GM12873 (cell line): ENCODE results near the gene PLCXD3.

Experiments
- TF ChIP-seq, protein P1 (sequence below): IDR thresholded peaks from 2 replicates; pipeline ENCODE4 v1.5.1; 2012; ENCODE audit warnings: low read depth, mild to moderate bottlenecking, moderate library complexity, low read length, control low read depth; ENCODE audit not compliant: insufficient read depth; ENCODE audit errors: missing control alignments

Gene PLCXD3

DNA sequence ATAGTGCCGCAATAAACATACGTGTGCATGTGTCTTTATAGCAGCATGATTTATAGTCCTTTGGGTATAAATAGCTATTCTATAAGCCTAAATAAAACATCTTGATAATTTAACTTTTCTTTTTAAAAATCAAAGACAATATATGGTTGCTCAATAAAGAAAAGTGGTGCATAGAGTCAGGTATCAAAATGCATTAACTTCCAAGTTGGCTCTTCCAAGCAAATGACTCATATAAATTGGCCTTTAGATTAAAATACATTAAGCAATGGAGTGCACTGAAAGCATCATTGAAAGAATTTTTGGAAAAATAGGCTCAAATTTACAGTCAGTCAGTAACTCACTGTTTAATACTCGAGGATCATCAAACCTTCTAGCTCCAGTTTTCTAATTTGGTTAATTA, 106.6 kb downstream of the PLCXD3 start:
- TF ChIP-seq, protein P1, sequence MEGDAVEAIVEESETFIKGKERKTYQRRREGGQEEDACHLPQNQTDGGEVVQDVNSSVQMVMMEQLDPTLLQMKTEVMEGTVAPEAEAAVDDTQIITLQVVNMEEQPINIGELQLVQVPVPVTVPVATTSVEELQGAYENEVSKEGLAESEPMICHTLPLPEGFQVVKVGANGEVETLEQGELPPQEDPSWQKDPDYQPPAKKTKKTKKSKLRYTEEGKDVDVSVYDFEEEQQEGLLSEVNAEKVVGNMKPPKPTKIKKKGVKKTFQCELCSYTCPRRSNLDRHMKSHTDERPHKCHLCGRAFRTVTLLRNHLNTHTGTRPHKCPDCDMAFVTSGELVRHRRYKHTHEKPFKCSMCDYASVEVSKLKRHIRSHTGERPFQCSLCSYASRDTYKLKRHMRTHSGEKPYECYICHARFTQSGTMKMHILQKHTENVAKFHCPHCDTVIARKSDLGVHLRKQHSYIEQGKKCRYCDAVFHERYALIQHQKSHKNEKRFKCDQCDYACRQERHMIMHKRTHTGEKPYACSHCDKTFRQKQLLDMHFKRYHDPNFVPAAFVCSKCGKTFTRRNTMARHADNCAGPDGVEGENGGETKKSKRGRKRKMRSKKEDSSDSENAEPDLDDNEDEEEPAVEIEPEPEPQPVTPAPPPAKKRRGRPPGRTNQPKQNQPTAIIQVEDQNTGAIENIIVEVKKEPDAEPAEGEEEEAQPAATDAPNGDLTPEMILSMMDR, result no peak

DNA sequence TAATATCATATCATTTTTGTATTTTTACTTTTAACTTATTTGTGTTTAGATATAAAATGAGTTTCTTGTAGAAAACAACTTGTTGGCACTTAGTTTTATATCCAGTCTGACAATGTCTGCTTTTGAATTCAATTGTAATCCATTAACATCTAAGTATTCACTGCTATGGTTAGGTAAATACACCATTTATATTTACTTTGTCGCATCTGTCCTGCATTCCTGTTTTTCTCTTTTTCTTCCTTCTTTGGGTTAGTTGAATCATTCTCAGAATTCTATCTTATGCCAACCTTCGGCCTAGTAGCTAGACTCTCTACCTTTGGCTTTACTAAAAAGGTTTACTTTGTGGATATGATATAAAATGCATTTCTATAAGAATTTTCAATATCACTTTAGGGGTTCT, 107.6 kb downstream of the PLCXD3 start:
- TF ChIP-seq, protein P1, result no peak

DNA sequence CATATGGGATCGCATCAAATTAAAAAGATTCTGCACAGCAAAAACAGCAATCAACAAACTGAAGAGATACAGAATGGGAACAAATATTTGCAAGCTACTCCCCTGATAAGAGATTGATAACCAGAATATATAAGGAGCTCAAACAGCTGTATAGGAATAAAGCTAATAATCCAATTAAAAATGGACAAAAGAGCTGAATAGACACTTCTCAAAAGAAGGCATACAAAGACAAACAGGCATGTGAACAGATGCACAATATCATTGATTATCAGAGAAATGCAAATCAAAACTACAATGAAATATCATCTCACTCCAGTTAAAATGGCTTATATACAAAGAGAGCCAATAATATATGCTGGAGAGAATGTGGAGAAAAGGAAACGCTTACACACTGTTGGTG, 110.6 kb downstream of the PLCXD3 start:
- TF ChIP-seq, protein P1, result no peak

DNA sequence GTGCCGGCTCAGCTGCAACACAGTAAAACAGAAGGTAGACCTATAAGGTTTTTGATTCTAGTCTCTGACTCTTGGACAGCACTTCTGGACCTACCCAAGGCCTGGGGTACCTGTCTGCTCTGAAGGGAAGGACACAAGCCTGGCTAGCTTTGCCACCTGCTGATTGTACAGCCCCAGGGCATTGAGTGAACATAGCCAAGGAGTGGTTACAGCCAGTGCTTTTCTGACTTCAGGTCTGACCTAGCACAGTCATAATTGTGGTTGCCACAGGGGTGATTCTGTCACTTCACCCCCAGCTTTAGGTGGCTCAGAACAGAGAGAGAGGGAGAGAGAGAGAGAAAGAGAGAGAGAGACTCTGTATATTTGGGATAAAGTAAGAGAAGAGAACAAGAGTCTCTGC, 118.4 kb downstream of the PLCXD3 start:
- TF ChIP-seq, protein P1, result no peak

DNA sequence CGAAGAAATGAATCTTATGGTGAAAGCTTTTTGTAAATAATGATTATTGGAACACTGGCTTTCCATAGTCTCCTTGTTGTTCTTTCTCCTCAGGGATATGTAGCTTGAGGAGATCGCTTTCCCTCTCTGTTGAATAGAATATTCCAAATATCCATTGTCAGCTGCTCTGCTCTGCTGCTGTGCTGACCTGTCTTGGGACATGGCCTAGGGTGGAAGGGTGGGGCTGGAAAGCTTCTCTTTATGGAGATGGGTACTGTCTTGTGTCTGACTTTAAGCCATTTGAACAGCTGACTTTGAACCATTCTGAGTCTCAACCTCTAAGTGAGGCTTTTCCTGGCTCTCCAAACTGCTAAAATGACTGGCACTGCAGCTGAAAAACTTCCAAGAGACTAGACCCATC, 135.8 kb downstream of the PLCXD3 start:
- TF ChIP-seq, protein P1, result no peak

DNA sequence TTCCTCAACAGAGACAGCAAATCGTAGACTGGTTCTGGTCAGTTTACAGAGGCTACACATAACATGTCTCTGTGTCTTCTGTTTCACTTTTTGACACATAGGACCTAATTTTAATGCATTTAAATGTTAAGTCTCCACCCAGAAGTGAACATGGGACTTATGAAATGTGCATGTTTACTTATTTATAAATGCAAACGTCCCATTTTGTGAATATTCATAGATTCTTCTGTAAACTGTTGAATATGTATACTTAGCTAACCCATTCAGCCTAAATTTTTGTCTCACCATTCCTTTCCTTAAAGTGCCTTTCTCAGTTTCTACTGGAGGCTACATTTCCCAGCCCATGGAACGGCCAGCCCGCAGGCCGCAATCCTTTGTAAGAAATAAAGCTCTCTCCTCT, 137.2 kb downstream of the PLCXD3 start:
- TF ChIP-seq, protein P1, result no peak

DNA sequence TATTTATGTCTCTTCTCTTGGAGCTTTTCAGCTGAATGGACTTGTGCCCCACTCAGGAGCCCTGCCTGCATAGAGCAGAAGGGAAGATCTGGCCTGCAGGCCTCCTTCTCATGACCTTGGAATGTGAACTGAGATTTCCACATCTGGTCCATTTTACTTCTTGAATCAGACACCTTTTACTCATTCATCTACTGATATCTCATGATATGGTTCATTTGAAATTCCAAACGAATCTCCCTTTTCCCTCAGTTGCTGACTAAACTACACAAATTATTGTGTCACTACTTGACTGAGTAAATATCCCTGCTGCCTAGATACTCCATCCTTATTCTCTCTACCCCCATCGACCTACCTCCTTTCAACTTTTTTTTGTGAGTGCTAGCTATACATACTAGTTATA, 138.7 kb downstream of the PLCXD3 start:
- TF ChIP-seq, protein P1, result no peak
